B cell (primary cell): ENCODE measurements around the gene EP300. TPM values are rescaled to one million over a fixed set of nuclear protein-coding genes. Genes with fewer than 3 reads are reported as not detected.

Experiments
- ATAC-seq: fragments of 200-7000 bp; cut with Tn5 transposase; one replicate; pipeline ENCODE4 v1.10.0; 2021; ENCODE audit warnings: low read depth, mild to moderate bottlenecking, moderate number of reproducible peaks, moderate library complexity
- CTCF ChIA-PET: fragments of 350-600 bp; sonication (Branson Sonifier 250); formaldehyde crosslinking; loops from one replicate; lab custom pipeline; 2021; ENCODE audit warnings: antibody characterized with exemption, inconsistent platforms; lab: Charles Lee
- POLR2A ChIA-PET: fragments of 350-600 bp; sonication (Branson Sonifier 250); formaldehyde crosslinking; loops from one replicate; lab custom pipeline; 2021; ENCODE audit warnings: antibody characterized with exemption; lab: Charles Lee
- DNase-seq: peaks from one replicate; pipeline ENCODE4 v3.0.0; 2013
- H2AFZ ChIP-seq: 2 replicates; pipeline ENCODE4 v1.6.1; 2012; ENCODE audit warnings: mild to moderate bottlenecking, low read depth, low read length; ENCODE audit not compliant: insufficient read depth, poor library complexity, severe bottlenecking
- H3K27ac ChIP-seq, 2 donors: 1 replicate in 1 of 2; 2 replicates in 1 of 2; pipeline ENCODE4 v1.5.1; 2012 to 2013; ENCODE audit warnings: low read length in 2 of 2, mild to moderate bottlenecking in 2 of 2, moderate library complexity in 1 of 2
- H3K27me3 ChIP-seq, 4 experiments: fragments of 200-600 bp in 1 of 4; sonication (generic) in 1 of 4; replicated peaks in 1 of 4; 1 replicate in 2 of 4; 2 replicates in 2 of 4; pipeline versions ENCODE4 v1.6.1 to v1.7.0; 2013 to 2016; ENCODE audit warnings: low read length in 3 of 4, mild to moderate bottlenecking in 2 of 4, mixed read lengths in 1 of 4, moderate library complexity in 1 of 4; ENCODE audit not compliant: insufficient read depth in 4 of 4, control insufficient read depth in 3 of 4; ENCODE audit errors: control extremely low read depth in 1 of 4
- H3K36me3 ChIP-seq, 2 experiments: replicated peaks in 1 of 2; 1 replicate in 1 of 2; 2 replicates in 1 of 2; pipeline versions ENCODE4 v1.6.1 to v1.7.1; 2013; ENCODE audit warnings: low read length in 1 of 2; ENCODE audit not compliant: insufficient read depth in 2 of 2, control insufficient read depth in 1 of 2; ENCODE audit errors: control extremely low read depth in 1 of 2, extremely low read depth in 1 of 2
- H3K4me1 ChIP-seq, 2 donors: fragments of 200-600 bp in 1 of 2; sonication (generic) in 1 of 2; 1 replicate in 1 of 2; 2 replicates in 1 of 2; pipeline versions ENCODE4 v1.5.1 to v1.6.1; 2013 to 2017; ENCODE audit warnings: low read length in 2 of 2; ENCODE audit not compliant: control insufficient read depth in 2 of 2, insufficient read depth in 2 of 2
- H3K4me2 ChIP-seq: replicated peaks from 2 replicates; pipeline ENCODE3; 2012; ENCODE audit warnings: mild to moderate bottlenecking, low read depth, low read length; ENCODE audit not compliant: poor library complexity, severe bottlenecking
- H3K4me3 ChIP-seq, 5 experiments: fragments of 200-600 bp in 1 of 5; sonication (generic) in 1 of 5; 1 replicate in 3 of 5; 2 replicates in 2 of 5; pipeline versions ENCODE4 v1.5.1 to v1.7.0; 2011 to 2016; ENCODE audit warnings: low read length in 4 of 5, mild to moderate bottlenecking in 4 of 5, low read depth in 2 of 5, control low read depth in 1 of 5, moderate library complexity in 1 of 5; ENCODE audit not compliant: insufficient read depth in 1 of 5; ENCODE audit errors: control extremely low read depth in 1 of 5, extremely low read depth in 1 of 5
- H3K79me2 ChIP-seq: fragments of 200-600 bp; sonication (generic); one replicate; pipeline ENCODE4 v1.6.0; 2016; ENCODE audit warnings: low read length; ENCODE audit not compliant: control insufficient read depth, insufficient read depth
- H3K9ac ChIP-seq: fragments of 200-600 bp; sonication (generic); 2 replicates; pipeline ENCODE4 v1.6.1; 2017; ENCODE audit warnings: mild to moderate bottlenecking, low read length, moderate library complexity
- H3K9me3 ChIP-seq, 3 donors: one replicate each; pipeline versions ENCODE4 v1.6.1 to v1.7.1; 2013; ENCODE audit warnings: low read length in 2 of 3; ENCODE audit not compliant: control insufficient read depth in 2 of 3, insufficient read depth in 1 of 3; ENCODE audit errors: control extremely low read depth in 1 of 3
- H4K20me1 ChIP-seq: 2 replicates; pipeline ENCODE4 v1.6.0; 2012; ENCODE audit warnings: mild to moderate bottlenecking, low read length; ENCODE audit not compliant: insufficient read depth, control insufficient read depth, poor library complexity, severe bottlenecking
- H3K27ac Mint-ChIP-seq: one replicate; pipeline ENCODE4 v1.8.0; 2021; ENCODE audit warnings: mixed read lengths
- H3K27me3 Mint-ChIP-seq: one replicate; pipeline ENCODE4 v1.8.0; 2021; ENCODE audit warnings: mixed read lengths
- H3K4me1 Mint-ChIP-seq: one replicate; pipeline ENCODE4 v1.8.0; 2021; ENCODE audit warnings: mixed read lengths
- H3K4me3 Mint-ChIP-seq: one replicate; pipeline ENCODE4 v1.8.0; 2021; ENCODE audit warnings: mixed read lengths
- H3K9me3 Mint-ChIP-seq: one replicate; pipeline ENCODE4 v1.8.0; 2022; ENCODE audit warnings: mixed read lengths; ENCODE audit not compliant: insufficient read depth
- EZH2 ChIP-seq: IDR thresholded peaks from 2 replicates; pipeline ENCODE4 v1.6.1; 2012; ENCODE audit warnings: borderline replicate concordance, low read depth, mild to moderate bottlenecking, moderate library complexity, low read length; ENCODE audit not compliant: insufficient read depth, poor library complexity, severe bottlenecking
- WGBS: methylation state at CpG from one replicate; pipeline ENCODE4 v1.1.5; 2013; ENCODE audit warnings: missing lambda C conversion rate; ENCODE audit not compliant: insufficient coverage; 5-methylcytosine and 5-hydroxymethylcytosine counted together
- intact Hi-C: fragments of 100-400 bp; cut with micrococcal nuclease; formaldehyde crosslinking; loops from one replicate; pipeline ENCODE4 v1.10.0; 2022
- polyA plus RNA-seq: library from polyadenylated mRNA; depleted of rRNA; stranded (reverse); fragments of >200 nt; gene quantifications from 2 replicates; pipeline ENCODE4 v1.2.3, GENCODE V29; 2012
- total RNA-seq, 2 donors: library from RNA; stranded (reverse); fragments of 120-200 nt in 1 of 2; gene quantifications; 1 replicate in 1 of 2; 2 replicates in 1 of 2; pipeline versions ENCODE4 v1.2.3 to v1.2.4, GENCODE V29; 2013 to 2022
- TF ChIP-seq, protein P1 (sequence below): fragments of 200-600 bp; IDR thresholded peaks from one replicate; pipeline ENCODE4 v1.8.0; 2022; ENCODE audit warnings: antibody characterized with exemption, mild to moderate bottlenecking

The EP300 gene
- total and polyA plus RNA-seq, 2 donors (not counting 1 experiment from before 2014, with no cell fraction given) = 73.3 to 185 TPM

- ChIA-PET POLR2A (no interaction called here), CTCF (interaction anchor here (3.1 kb wide), 1 partner anchor 14 kb away, joined by 10 read pairs; no protein-coding TSS in a partner anchor)
- no peak overlapping the region for H2AFZ ChIP-seq
- peaks cover 2% of the 10 kb centered on the region for H3K4me1 Mint-ChIP-seq
- no peak overlapping the region for H3K9ac ChIP-seq
- intact Hi-C loops = no loop called here
- H3K9me3 ChIP-seq = no peaks in the 10 kb centered on the region
- no peak overlapping the region for H3K27ac Mint-ChIP-seq
- H3K4me2 ChIP-seq = no peak overlapping the region
- no peaks in the 10 kb centered on the region for H3K79me2 ChIP-seq
- no peaks in the 10 kb centered on the region for H3K27me3 Mint-ChIP-seq
- peaks cover 1 to 73% of the 10 kb centered on the region in 2 experiments for H3K36me3 ChIP-seq
- no peak for TF ChIP-seq EZH2
- TF ChIP-seq, protein P1, sequence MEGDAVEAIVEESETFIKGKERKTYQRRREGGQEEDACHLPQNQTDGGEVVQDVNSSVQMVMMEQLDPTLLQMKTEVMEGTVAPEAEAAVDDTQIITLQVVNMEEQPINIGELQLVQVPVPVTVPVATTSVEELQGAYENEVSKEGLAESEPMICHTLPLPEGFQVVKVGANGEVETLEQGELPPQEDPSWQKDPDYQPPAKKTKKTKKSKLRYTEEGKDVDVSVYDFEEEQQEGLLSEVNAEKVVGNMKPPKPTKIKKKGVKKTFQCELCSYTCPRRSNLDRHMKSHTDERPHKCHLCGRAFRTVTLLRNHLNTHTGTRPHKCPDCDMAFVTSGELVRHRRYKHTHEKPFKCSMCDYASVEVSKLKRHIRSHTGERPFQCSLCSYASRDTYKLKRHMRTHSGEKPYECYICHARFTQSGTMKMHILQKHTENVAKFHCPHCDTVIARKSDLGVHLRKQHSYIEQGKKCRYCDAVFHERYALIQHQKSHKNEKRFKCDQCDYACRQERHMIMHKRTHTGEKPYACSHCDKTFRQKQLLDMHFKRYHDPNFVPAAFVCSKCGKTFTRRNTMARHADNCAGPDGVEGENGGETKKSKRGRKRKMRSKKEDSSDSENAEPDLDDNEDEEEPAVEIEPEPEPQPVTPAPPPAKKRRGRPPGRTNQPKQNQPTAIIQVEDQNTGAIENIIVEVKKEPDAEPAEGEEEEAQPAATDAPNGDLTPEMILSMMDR = no peak
- H3K9me3 Mint-ChIP-seq = no peaks in the 10 kb centered on the region
- no peak for DNase-seq
- H3K4me1 ChIP-seq = no peaks in the 10 kb centered on the region
- H3K27ac ChIP-seq = no peak overlapping the region
- ATAC-seq = no peak
- H4K20me1 ChIP-seq = no peaks in the 10 kb centered on the region
- 93% methylated on average over 5 of the region's 7 CpGs for WGBS
- no peak overlapping the region for H3K4me3 ChIP-seq
- H3K27me3 ChIP-seq = no peaks in the 10 kb centered on the region
- no peak overlapping the region for H3K4me3 Mint-ChIP-seq
These were observed 131.1 kb downstream of the EP300 start for GRCh38 chr22:41223535-41223934.

GRCh38 chr22:41226723-41227655 lies 134.6 kb downstream of the EP300 start:
- DNase-seq = no peak
- intact Hi-C loops = no loop called here
- CTCF ChIA-PET = interaction anchor here (0.9 to 1.2 kb wide), 2 partner anchors 11 to 76 kb away, joined by 3 to 4 read pairs; no protein-coding TSS in a partner anchor
- Histone ChIP-seq H3K9me3 (no peaks in the 10 kb centered on the region), H3K4me1 (no peaks in the 10 kb centered on the region), H2AFZ (no peak overlapping the region), H3K4me3 (no peak overlapping the region), H4K20me1 (no peaks in the 10 kb centered on the region), H3K4me2 (no peak overlapping the region), H3K9ac (no peak overlapping the region), H3K27me3 (no peaks in the 10 kb centered on the region), H3K79me2 (no peaks in the 10 kb centered on the region), H3K36me3 (peaks cover 0 to 71% of the 10 kb centered on the region in 2 experiments), H3K27ac (no peak overlapping the region)
- WGBS = 94% methylated on average over 18 of the region's 26 CpGs
- TF ChIP-seq, protein P1 = no peak
- TF ChIP-seq EZH2 = no peak
- H3K27me3 Mint-ChIP-seq = no peaks in the 10 kb centered on the region
- no peak overlapping the region for H3K27ac Mint-ChIP-seq
- no peak overlapping the region for H3K4me3 Mint-ChIP-seq
- ATAC-seq = no peak
- H3K9me3 Mint-ChIP-seq = no peaks in the 10 kb centered on the region
- H3K4me1 Mint-ChIP-seq = no peaks in the 10 kb centered on the region
- POLR2A ChIA-PET = no interaction called here
